Common myeloid progenitor, CD34-positive (primary cell): Measurements from ENCODE around the gene ZNF764.
"Not testable (repeated sequence)": the region's sequence is repeated elsewhere in the genome, so short reads cannot be mapped to it uniquely, and the experiment has no call there.

ENCODE experiments used
- CTCF ChIA-PET: fragments of 350-600 bp; sonication (Branson Sonifier 250); formaldehyde crosslinking; loops from one replicate; lab custom pipeline; 2021; ENCODE audit warnings: antibody characterized with exemption; lab: Charles Lee
- POLR2A ChIA-PET: fragments of 350-600 bp; sonication (Branson Sonifier 250); formaldehyde crosslinking; loops from one replicate; lab custom pipeline; 2021; ENCODE audit warnings: antibody characterized with exemption; lab: Charles Lee
- DNase-seq, 3 donors: peaks; one replicate each; pipeline versions ENCODE4 v3.0.0 to v3.0.0-alpha.2; 2013
- H3K27ac ChIP-seq, 2 experiments: 1 replicate in 1 of 2; 2 replicates in 1 of 2; pipeline ENCODE4 v1.7.0; 2013; ENCODE audit warnings: inconsistent platforms in 2 of 2, low read length in 2 of 2, mild to moderate bottlenecking in 2 of 2, low read depth in 1 of 2, moderate library complexity in 1 of 2; ENCODE audit not compliant: severe bottlenecking in 2 of 2, insufficient read depth in 1 of 2, poor library complexity in 1 of 2
- H3K27me3 ChIP-seq, 5 experiments: replicated peaks in 2 of 5; 1 replicate in 3 of 5; 2 replicates in 2 of 5; pipeline versions ENCODE4 v1.6.1 to v1.7.0; 2013; ENCODE audit warnings: low read length in 4 of 5, mild to moderate bottlenecking in 2 of 5, moderate library complexity in 2 of 5, inconsistent platforms in 1 of 5; ENCODE audit not compliant: insufficient read depth in 5 of 5, control insufficient read depth in 4 of 5
- H3K36me3 ChIP-seq, 4 experiments: 1 replicate in 2 of 4; 2 replicates in 2 of 4; pipeline versions ENCODE4 v1.6.1 to v1.7.0; 2013; ENCODE audit warnings: low read length in 3 of 4, control low read depth in 1 of 4, mild to moderate bottlenecking in 1 of 4; ENCODE audit not compliant: control insufficient read depth in 4 of 4, insufficient read depth in 4 of 4
- H3K4me1 ChIP-seq, 4 experiments: 1 replicate in 3 of 4; 2 replicates in 1 of 4; pipeline versions ENCODE4 v1.6.1 to v1.7.1; 2013; ENCODE audit warnings: low read length in 3 of 4, mild to moderate bottlenecking in 3 of 4, control low read depth in 1 of 4, inconsistent platforms in 1 of 4, moderate library complexity in 1 of 4; ENCODE audit not compliant: control insufficient read depth in 4 of 4, insufficient read depth in 4 of 4; ENCODE audit errors: control extremely low read depth in 1 of 4
- H3K4me3 ChIP-seq, 7 experiments: 1 replicate in 4 of 7; 2 replicates in 3 of 7; pipeline versions ENCODE4 v1.5.1 to v1.7.0; 2013; ENCODE audit warnings: mild to moderate bottlenecking in 7 of 7, low read length in 6 of 7, moderate library complexity in 6 of 7, inconsistent platforms in 2 of 7, low read depth in 2 of 7, control low read depth in 1 of 7; ENCODE audit not compliant: insufficient read depth in 4 of 7, control insufficient read depth in 1 of 7; ENCODE audit errors: extremely low read depth in 1 of 7
- H3K9me3 ChIP-seq, 5 experiments: 1 replicate in 4 of 5; 2 replicates in 1 of 5; pipeline versions ENCODE4 v1.6.1 to v1.7.1; 2013; ENCODE audit warnings: low read length in 4 of 5, mild to moderate bottlenecking in 2 of 5, inconsistent platforms in 1 of 5, low read depth in 1 of 5, moderate library complexity in 1 of 5; ENCODE audit not compliant: control insufficient read depth in 4 of 5, insufficient read depth in 2 of 5; ENCODE audit errors: control extremely low read depth in 1 of 5
- WGBS: methylation state at CpG from one replicate; pipeline ENCODE4 v1.1.5; 2013; ENCODE audit not compliant: insufficient coverage; 5-methylcytosine and 5-hydroxymethylcytosine counted together

Gene ZNF764

GRCh38 chr16:30526137-30526822 lies 31.9 kb downstream of the ZNF764 start, which contains the start of gene ZNF768:
ZNF768 (minus strand) TSS chr16:30526566; CDS start chr16:30526413, 153 bp downstream.
- CTCF ChIA-PET: interaction anchor here (0.9 to 1.6 kb wide), 4 partner anchors 9 to 171 kb away, joined by 3 to 7 read pairs (median 4); partner anchors contain the start of genes ITGAL and ZNF747
- Histone ChIP-seq H3K4me1 (peaks cover 6 to 32% (median 23%) of the 10 kb centered on the region in 4 experiments), H3K27ac (peak within 1 kb of the TSS; percentile 87 to 88), H3K4me3 (peak within 1 kb of the TSS; percentile 82 to 91 (median 83)), H3K27me3 (no peaks in the 10 kb centered on the region), H3K9me3 (no peaks in the 10 kb centered on the region), H3K36me3 (peaks cover 4 to 34% (median 23%) of the 10 kb centered on the region in 4 experiments)
- WGBS: under 1% methylated on average over 39 of the region's 73 CpGs
- POLR2A ChIA-PET: interaction anchor here (1.5 kb wide), 1 partner anchor 9 kb away, joined by 5 read pairs; no protein-coding TSS in a partner anchor
- DNase-seq: peak; percentile 45 to 76 (median 67)

DNA sequence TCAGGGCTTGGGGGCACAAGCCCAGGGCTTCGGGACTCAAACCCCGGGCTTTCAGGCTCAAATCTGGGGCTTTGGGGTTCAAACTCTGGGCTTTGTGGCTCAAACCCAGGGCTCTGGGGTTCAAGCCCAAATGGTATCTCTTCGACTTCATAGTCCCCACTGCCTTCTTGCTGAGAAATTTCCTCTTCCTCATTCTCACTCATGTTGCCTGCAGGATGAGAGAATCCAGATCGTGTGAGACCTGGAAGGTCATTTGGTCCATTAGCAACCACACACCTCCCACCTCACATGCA lies 32.4 kb downstream of the ZNF764 start:
- no peaks in the 10 kb centered on the region for H3K27me3 ChIP-seq
- ChIA-PET POLR2A (no interaction called here), CTCF (interaction anchor here (1.1 to 1.6 kb wide), 3 partner anchors 10 to 76 kb away, joined by 3 to 7 read pairs (median 5); partner anchors contain the start of genes ITGAL and ZNF747)
- H3K4me3 ChIP-seq: peak overlapping the region; percentile 45 to 91 (median 78)
- 52% methylated on average over 4 of the region's 4 CpGs for WGBS
- DNase-seq: no peak
- peak overlapping the region in 1 of 2 experiments; percentile 66 for H3K27ac ChIP-seq
- H3K36me3 ChIP-seq: peaks cover 2 to 29% (median 18%) of the 10 kb centered on the region in 4 experiments
- H3K4me1 ChIP-seq: peaks cover 6 to 32% (median 23%) of the 10 kb centered on the region in 4 experiments
- H3K9me3 ChIP-seq: no peaks in the 10 kb centered on the region

DNA sequence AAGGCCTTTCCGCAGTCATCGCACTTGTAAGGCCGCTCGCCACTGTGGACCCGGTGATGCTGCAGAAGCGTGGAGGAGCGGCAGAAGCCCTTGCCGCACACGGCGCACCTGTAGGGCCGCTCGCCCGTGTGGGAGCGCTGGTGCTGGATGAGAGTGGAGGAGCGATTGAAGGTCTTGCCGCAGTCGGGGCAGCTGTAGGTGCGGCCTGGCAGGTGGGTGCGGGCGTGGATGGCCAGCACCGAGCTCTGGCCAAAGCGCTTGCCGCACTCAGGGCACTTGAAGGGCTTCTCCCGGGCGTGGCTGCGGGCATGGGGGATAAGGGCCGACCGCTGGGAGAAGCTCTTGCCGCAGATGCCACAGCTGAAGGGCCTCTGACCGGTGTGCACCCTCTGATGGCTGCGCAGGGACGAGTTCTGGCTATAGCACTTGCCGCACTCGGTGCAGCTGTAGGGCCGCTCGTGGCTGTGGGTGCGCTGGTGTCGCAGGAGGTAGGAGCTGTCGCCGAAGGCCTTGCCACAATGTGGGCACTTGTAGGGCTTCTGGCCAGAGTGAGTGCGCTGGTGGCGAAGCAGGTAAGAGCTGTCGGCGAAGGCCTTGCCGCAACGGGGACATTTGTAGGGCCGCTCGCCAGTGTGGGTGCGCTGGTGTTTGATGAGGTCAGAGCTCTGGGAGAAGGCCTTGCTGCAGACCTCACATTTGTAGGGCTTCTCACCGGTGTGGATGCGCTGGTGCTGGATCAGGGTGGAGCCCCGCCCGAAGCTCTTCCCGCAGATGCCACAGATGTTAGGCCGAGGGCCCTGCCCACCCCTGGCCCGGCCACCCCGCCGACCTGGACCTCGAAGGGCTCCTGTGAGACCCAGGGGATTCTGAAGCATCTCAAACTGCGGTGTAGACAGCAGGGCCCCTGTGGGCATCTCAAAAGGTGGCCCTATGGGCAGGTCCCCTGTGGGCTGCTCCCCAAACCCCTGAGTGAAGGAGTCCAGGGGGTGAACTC lies 33.3 kb downstream of the ZNF764 start:
- 97% methylated on average over 60 of the region's 60 CpGs for WGBS
- Histone ChIP-seq H3K4me1 (peaks cover 6 to 32% (median 23%) of the 10 kb centered on the region in 4 experiments), H3K36me3 (peaks cover 0 to 29% (median 18%) of the 10 kb centered on the region in 4 experiments), H3K27ac (no peak overlapping the region), H3K9me3 (no peaks in the 10 kb centered on the region), H3K27me3 (no peaks in the 10 kb centered on the region), H3K4me3 (no peak overlapping the region)
- DNase-seq: no peak
- POLR2A ChIA-PET: no interaction called here
- CTCF ChIA-PET: interaction anchor here (0.6 to 1.6 kb wide), 7 partner anchors 9 to 75 kb away, joined by 3 to 7 read pairs (median 4); partner anchors contain the start of genes ITGAL and ZNF747

GRCh38 chr16:30523768-30524574 lies 34.2 kb downstream of the ZNF764 start:
- Histone ChIP-seq H3K9me3 (no peaks in the 10 kb centered on the region), H3K4me1 (peaks cover 6 to 28% (median 21%) of the 10 kb centered on the region in 4 experiments), H3K27ac (no peak overlapping the region), H3K4me3 (no peak overlapping the region), H3K27me3 (no peaks in the 10 kb centered on the region), H3K36me3 (peaks cover 0 to 37% (median 22%) of the 10 kb centered on the region in 4 experiments)
- DNase-seq: no peak
- POLR2A ChIA-PET: no interaction called here
- WGBS: 93% methylated on average over 18 of the region's 26 CpGs
- CTCF ChIA-PET: interaction anchor here (0.6 to 1.5 kb wide), 4 partner anchors 8 to 69 kb away, joined by 3 to 4 read pairs (median 4); no protein-coding TSS in a partner anchor

- Histone ChIP-seq H3K36me3 (peaks cover 0 to 46% (median 27%) of the 10 kb centered on the region in 4 experiments), H3K4me1 (peaks cover 2 to 17% (median 12%) of the 10 kb centered on the region in 4 experiments)
- CTCF ChIA-PET, H3K9me3 ChIP-seq, DNase-seq, H3K27me3 ChIP-seq, H3K4me3 ChIP-seq, H3K27ac ChIP-seq, POLR2A ChIA-PET: not testable (repeated sequence)
- 97% methylated on average over 11 of the region's 12 CpGs for WGBS
Observed at GRCh38 chr16:30522702-30523463, 35.3 kb downstream of the ZNF764 start.
